Activated CD8-positive, alpha-beta memory T cell treated with anti-CD3 and anti-CD28 coated beads, Interleukin-2, amount 50 U/mL, for 24 hours (primary cell): ENCODE data around the gene CTNNBIP1.

Source experiments
- DNase-seq: peaks from one replicate; pipeline ENCODE4 v3.0.0-alpha.2; 2020; ENCODE audit errors: extremely low read depth

CTNNBIP1 gene

GRCh38 chr1:9877962-9878361 lies 32.1 kb downstream of the CTNNBIP1 start:
- DNase-seq = no peak

DNA sequence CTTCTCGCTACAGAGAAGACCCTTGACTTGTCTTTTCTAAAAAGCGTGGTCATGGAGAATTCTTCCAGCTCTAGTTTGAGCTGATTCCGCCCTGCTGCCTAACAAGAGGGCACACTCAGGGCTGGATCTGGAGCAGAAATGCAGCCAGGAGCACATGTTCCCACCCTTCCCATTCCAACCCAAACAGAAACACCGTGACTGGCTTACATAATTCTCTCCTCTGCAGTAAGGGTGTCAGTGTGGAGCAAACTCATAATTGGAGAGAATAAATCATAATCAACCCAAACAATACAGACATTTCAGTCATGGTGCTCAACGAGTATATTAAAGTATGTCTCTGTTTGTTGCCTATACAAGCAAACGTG lies 34.5 kb downstream of the CTNNBIP1 start:
- DNase-seq = no peak

GRCh38 chr1:9874959-9875635 lies 35.0 kb downstream of the CTNNBIP1 start:
- peak; percentile 44 for DNase-seq

GRCh38 chr1:9874412-9874811 lies 35.7 kb downstream of the CTNNBIP1 start:
- no peak for DNase-seq

GRCh38 chr1:9873992-9874391 lies 36.1 kb downstream of the CTNNBIP1 start:
- DNase-seq = no peak

DNA sequence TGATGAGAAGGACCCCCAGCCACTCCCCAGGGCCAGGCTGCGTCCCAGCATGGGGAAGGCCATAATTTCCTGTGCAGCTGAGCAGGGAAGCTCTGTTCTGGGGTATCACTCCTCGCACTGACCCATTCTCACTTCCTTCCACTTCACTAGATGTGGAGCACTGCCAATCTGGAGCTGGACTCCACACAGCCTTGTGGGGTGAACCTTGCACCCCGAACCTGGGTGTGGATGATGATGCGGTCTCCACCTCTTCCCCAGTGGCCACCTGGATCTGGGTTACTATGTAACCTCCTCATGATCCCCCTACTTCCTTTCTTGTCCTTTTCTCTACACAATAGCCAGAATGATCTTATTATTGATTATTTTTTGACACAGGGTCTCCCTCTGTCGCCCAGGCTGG lies 36.7 kb downstream of the CTNNBIP1 start:
- no peak for DNase-seq

DNA sequence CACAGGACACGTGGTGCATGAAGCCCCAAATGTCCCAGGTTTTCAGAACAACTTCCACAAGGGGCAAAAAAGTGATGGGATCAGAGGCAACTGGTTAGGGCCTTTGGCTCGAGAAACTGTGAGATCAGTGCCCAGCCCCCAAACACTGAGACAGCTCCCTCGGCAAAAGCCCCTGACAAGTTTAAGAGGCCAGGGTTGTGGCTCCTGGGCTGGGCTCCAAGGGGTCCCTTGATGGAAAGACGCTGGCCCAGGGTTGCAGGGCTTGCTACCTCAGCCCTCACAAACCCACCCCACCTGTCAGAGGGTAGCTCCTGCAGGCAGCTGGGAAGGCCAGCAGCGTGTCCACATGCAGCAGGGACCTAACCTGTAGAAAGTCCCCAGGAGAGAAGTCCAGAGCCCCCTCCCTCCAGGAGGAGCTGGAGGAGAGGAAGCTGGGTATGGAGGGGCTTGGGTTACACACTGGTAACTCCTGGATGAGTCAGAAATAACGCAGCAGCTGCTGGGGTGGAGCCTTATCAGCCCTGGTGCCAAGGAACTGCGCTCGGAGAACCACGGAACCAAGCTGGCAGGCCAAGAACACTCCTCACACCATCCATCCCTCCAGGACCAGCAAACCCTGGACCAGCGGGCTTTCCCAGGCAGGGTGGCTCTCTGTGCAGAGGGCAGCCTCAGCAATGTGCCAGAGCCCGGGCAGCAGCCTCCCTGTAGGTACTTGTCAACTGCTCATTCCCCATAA lies 37.5 kb downstream of the CTNNBIP1 start:
- no peak for DNase-seq

DNA sequence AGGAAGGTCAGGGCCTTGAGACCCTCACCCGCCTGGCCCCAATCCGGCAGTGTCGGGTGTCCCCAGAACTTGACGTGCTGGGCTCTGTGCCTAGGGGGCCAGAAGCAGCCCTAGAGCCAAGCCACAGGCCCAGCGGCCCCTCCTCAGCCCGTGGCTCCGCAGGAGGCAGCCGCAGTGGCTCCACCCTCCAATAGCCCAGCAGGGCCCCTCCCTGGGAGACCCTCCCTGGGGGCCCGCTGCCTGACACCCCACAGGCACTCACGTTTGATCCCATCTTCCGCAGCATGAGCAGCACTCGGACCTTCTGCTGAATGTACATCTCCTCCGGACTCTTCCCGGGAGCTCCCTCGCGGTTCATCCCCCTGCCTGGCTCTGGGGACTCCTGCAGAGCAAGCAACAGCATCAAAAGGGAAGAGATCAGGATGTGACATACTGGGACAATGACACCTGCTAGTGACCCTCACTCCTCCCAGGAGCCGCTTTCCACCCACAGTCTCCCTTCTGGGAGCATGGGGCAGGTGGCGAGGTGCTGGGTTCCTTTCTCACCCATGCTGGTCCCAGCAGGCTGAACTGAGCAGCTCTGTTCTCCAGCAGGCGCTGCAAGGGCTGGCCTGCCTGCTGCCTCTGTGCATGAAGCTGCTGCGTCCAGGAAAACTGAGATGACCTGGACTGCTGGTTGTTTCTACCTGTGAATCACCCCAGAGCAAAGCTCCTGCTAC lies 38.2 kb downstream of the CTNNBIP1 start:
- DNase-seq = no peak

DNA sequence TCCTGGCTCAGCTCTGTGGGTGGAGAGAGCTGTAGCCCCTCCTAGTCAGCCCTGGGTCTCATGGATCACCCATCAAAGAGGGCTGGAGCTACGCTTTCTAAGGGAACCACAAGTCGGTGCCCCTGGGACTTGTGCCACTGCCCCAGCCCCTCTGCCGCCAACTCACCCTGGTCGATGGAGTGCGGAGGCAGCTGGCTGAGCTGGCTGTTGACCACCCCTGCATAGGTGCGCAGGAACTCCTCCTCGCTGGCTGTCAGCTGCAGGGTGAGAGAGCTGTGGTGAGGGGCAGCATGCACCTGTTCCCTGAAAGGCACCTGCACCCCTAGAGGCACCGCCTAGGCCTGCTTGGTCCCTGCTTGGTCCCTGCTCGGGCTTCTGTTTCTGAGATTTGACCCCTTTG lies 39.0 kb downstream of the CTNNBIP1 start:
- DNase-seq = no peak

- no peak for DNase-seq
Observed at GRCh38 chr1:9870572-9870971, 39.5 kb downstream of the CTNNBIP1 start.

- no peak for DNase-seq
Observed at GRCh38 chr1:9869831-9870251, 40.2 kb downstream of the CTNNBIP1 start.

DNA sequence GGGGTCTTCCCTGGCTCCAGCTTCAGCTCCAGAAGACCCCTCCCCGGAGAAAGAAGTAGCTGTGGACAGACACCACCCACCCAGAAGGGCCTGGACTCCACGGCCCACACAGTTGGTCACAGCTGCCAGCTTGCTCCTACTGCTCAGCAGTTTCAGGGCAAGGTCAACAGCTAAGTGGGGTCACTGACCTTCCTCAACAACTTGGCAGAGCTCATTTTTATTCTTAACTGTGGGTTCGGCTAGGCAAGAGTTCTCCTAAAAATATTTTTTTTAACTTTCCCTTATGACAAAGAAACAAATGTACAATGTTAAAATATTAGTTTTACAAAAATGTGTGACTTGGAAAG lies 41.9 kb downstream of the CTNNBIP1 start:
- no peak for DNase-seq

GRCh38 chr1:9867408-9868243 lies 42.4 kb downstream of the CTNNBIP1 start:
- peak; percentile 78 for DNase-seq

GRCh38 chr1:9866836-9867235 lies 43.2 kb downstream of the CTNNBIP1 start:
- no peak for DNase-seq

- no peak for DNase-seq
Observed at GRCh38 chr1:9865724-9866123, 44.3 kb downstream of the CTNNBIP1 start.

DNA sequence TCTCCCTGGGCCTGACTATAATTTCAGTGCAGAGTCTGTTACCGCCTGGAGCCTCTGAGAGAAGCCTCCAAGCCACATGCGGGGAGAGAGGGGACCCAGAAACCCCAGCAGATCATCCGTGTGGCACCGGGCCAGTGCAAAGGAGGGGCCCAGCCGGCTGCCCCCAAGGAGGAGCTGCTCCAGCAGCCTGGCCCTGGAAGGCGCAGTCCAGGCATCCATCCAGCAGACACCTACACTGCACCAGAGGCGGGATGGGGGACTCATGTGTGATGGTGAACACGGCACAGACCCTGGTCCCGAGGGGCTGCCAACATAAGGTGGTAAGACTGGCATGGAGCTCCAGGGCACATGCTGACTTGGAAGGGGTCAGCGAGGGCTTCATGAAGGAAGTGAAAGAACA lies 46.7 kb downstream of the CTNNBIP1 start:
- DNase-seq = no peak

- no peak for DNase-seq
Observed at GRCh38 chr1:9861360-9861759, 48.7 kb downstream of the CTNNBIP1 start.

GRCh38 chr1:9860887-9861286 lies 49.2 kb downstream of the CTNNBIP1 start:
- no peak for DNase-seq

- no peak for DNase-seq
Observed at GRCh38 chr1:9859281-9860014, 50.6 kb downstream of the CTNNBIP1 start.

- no peak for DNase-seq
Observed at GRCh38 chr1:9858293-9859035, 51.6 kb downstream of the CTNNBIP1 start.

DNA sequence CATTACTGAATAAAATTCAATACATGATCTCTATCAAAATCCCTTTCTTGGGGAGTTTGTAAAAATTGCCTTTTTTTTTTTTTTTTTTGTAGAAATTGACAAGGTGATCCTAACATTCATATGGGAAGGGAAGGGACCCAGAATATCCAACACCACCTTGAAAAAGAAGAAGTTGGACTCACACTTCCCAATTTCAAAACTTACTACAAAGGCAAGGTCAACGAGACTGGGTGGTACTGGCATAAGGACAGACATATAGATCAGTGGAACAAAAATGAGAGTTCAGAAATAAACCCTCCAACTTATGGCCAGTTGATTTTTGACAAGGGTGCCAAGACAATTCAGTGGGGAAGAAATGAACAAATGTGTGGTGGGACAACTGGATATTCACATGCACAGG lies 54.9 kb downstream of the CTNNBIP1 start:
- DNase-seq = no peak
